ENCODE measurements around the gene CCDC120. TPM values are rescaled to one million over a fixed set of nuclear protein-coding genes. Genes with fewer than 3 reads are reported as not detected.
A peak's percentile ranks its signal among the peaks of the same experiment; 100 is the strongest.

The CCDC120 gene
- total RNA-seq, 1 experiment from 2014 or later: 11.0 TPM

DNA sequence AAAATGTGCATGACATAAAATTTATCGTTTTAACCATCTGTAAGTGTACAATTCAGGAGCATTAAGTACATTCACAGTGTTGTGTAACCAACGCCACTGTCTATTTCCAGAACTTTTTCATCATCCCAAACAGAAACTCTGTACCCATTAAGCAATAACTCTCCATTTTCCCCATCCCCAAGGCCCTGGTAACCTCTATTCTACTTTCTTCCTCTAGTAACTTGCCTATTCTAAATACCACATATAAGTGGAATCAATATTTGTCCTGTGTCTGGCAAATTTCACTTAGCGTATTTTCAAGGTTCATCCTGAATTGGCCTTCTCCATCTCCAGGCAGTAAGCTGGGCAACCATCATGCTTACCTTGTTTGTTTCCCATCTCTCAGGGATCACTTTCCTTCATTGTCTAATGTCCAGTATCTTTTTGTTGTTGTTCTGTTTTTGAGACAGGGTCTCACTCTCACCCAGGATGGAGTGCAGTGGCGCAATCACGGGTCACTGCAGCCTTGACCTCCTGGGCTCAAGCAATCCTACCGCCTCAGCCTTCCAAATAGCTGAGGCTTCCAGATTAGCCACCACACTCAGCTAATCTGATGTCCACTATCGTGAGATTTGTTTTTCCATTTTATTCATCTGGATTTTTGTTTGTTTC, 39.1 kb upstream of the CCDC120 start:
- H3K27ac ChIP-seq (ENCODE audit: low read length): no peak overlapping the region
- POLR2A ChIA-PET: no interaction called here
- in situ Hi-C loops (cut with HindIII; ENCODE audit: low pct_unique_long_range_greater_than_20kb, low sequenced_read_pairs) (no loop called here), intact Hi-C loops (cut with micrococcal nuclease; ENCODE audit: unreplicated experiment) (no loop called here)
- no peak overlapping the region for H3K4me3 ChIP-seq (ENCODE audit: low read depth in 2 of 2, low read length in 2 of 2)
- no peak for ATAC-seq
- TF ChIP-seq SIN3A (IDR thresholded peaks at IDR 0.05; ENCODE audit: borderline replicate concordance, insufficient read depth, low read depth, low read length) (no peak), TCF7L2 (IDR thresholded peaks at IDR 0.05; ENCODE audit: low read depth, low read length) (no peak), POLR2AphosphoS5 (IDR thresholded peaks at IDR 0.05; ENCODE audit: low read depth, low read length) (no peak)
- TF ChIP-seq, protein P1, sequence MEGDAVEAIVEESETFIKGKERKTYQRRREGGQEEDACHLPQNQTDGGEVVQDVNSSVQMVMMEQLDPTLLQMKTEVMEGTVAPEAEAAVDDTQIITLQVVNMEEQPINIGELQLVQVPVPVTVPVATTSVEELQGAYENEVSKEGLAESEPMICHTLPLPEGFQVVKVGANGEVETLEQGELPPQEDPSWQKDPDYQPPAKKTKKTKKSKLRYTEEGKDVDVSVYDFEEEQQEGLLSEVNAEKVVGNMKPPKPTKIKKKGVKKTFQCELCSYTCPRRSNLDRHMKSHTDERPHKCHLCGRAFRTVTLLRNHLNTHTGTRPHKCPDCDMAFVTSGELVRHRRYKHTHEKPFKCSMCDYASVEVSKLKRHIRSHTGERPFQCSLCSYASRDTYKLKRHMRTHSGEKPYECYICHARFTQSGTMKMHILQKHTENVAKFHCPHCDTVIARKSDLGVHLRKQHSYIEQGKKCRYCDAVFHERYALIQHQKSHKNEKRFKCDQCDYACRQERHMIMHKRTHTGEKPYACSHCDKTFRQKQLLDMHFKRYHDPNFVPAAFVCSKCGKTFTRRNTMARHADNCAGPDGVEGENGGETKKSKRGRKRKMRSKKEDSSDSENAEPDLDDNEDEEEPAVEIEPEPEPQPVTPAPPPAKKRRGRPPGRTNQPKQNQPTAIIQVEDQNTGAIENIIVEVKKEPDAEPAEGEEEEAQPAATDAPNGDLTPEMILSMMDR (IDR thresholded peaks at IDR 0.05): no peak
- TF ChIP-seq, protein P2, sequence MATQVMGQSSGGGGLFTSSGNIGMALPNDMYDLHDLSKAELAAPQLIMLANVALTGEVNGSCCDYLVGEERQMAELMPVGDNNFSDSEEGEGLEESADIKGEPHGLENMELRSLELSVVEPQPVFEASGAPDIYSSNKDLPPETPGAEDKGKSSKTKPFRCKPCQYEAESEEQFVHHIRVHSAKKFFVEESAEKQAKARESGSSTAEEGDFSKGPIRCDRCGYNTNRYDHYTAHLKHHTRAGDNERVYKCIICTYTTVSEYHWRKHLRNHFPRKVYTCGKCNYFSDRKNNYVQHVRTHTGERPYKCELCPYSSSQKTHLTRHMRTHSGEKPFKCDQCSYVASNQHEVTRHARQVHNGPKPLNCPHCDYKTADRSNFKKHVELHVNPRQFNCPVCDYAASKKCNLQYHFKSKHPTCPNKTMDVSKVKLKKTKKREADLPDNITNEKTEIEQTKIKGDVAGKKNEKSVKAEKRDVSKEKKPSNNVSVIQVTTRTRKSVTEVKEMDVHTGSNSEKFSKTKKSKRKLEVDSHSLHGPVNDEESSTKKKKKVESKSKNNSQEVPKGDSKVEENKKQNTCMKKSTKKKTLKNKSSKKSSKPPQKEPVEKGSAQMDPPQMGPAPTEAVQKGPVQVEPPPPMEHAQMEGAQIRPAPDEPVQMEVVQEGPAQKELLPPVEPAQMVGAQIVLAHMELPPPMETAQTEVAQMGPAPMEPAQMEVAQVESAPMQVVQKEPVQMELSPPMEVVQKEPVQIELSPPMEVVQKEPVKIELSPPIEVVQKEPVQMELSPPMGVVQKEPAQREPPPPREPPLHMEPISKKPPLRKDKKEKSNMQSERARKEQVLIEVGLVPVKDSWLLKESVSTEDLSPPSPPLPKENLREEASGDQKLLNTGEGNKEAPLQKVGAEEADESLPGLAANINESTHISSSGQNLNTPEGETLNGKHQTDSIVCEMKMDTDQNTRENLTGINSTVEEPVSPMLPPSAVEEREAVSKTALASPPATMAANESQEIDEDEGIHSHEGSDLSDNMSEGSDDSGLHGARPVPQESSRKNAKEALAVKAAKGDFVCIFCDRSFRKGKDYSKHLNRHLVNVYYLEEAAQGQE (IDR thresholded peaks at IDR 0.05; ENCODE audit: insufficient read depth in 1 of 2, low read depth in 2 of 2, low read length in 1 of 2): no peak
- no peaks in the 10 kb centered on the region for H3K36me3 ChIP-seq (ENCODE audit: control insufficient read depth, insufficient read depth, low read length)
- no TSS peak for BruUV-seq (replicated peaks)
- H3K9me3 ChIP-seq (ENCODE audit: control insufficient read depth, insufficient read depth, low read depth, low read length): no peaks in the 10 kb centered on the region
- no peaks in the 10 kb centered on the region for H3K4me1 ChIP-seq (ENCODE audit: control insufficient read depth, insufficient read depth, low read length)
- CTCF ChIA-PET: no interaction called here
- no peak for DNase-seq (ENCODE audit: low read depth, low spot score)
- H3K27me3 ChIP-seq (ENCODE audit: control insufficient read depth, insufficient read depth, low read length): no peaks in the 10 kb centered on the region

DNA sequence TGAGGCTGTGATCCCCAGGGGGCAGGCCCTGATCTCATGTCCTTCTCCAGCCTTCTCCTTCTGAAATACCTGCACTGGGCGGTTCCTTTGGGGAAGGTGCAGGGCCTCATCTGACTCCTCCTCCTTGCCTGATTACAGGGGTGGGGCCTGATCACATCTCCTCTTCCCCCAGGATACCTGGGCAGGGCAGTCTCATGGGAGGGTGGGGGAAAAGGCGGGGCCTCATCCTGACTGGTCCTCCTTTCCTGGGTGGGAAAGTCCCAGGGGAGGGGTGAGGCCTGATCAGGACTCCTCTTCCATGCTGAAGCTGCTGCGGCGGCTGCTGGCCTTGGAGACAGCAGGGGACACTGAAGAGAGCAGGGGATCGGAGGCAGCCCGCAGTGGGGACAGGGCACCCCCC, 28.9 kb upstream of the CCDC120 start:
- no peak overlapping the region for H3K27ac ChIP-seq (ENCODE audit: low read length)
- intact Hi-C loops (cut with micrococcal nuclease; ENCODE audit: unreplicated experiment) (no loop called here), in situ Hi-C loops (cut with HindIII; ENCODE audit: low pct_unique_long_range_greater_than_20kb, low sequenced_read_pairs) (no loop called here)
- no peaks in the 10 kb centered on the region for H3K9me3 ChIP-seq (ENCODE audit: control insufficient read depth, insufficient read depth, low read depth, low read length)
- no peaks in the 10 kb centered on the region for H3K36me3 ChIP-seq (ENCODE audit: control insufficient read depth, insufficient read depth, low read length)
- no peaks in the 10 kb centered on the region for H3K4me1 ChIP-seq (ENCODE audit: control insufficient read depth, insufficient read depth, low read length)
- ChIA-PET POLR2A (no interaction called here), CTCF (no interaction called here)
- TF ChIP-seq, protein P2 (IDR thresholded peaks at IDR 0.05; ENCODE audit: insufficient read depth in 1 of 2, low read depth in 2 of 2, low read length in 1 of 2): no peak
- no peak for TF ChIP-seq SIN3A (IDR thresholded peaks at IDR 0.05; ENCODE audit: borderline replicate concordance, insufficient read depth, low read depth, low read length)
- TF ChIP-seq POLR2AphosphoS5 (IDR thresholded peaks at IDR 0.05; ENCODE audit: low read depth, low read length): no peak
- TF ChIP-seq TCF7L2 (IDR thresholded peaks at IDR 0.05; ENCODE audit: low read depth, low read length): no peak
- TF ChIP-seq, protein P1 (IDR thresholded peaks at IDR 0.05): no peak
- no peaks in the 10 kb centered on the region for H3K27me3 ChIP-seq (ENCODE audit: control insufficient read depth, insufficient read depth, low read length)
- peak; percentile 54 for ATAC-seq
- DNase-seq (ENCODE audit: low read depth, low spot score): no peak
- H3K4me3 ChIP-seq (ENCODE audit: low read depth in 2 of 2, low read length in 2 of 2): no peak overlapping the region
- no TSS peak for BruUV-seq (replicated peaks)

Data from Panc1 (cell line).